ENCODE results near the gene SMARCA4.
A peak's percentile ranks its signal among the peaks of the same experiment; 100 is the strongest.
"Not testable (repeated sequence)": the region's sequence is repeated elsewhere in the genome, so short reads cannot be mapped to it uniquely, and the experiment has no call there.

The SMARCA4 gene

GRCh38 chr19:11078893-11079292 is 118.1 kb downstream of the SMARCA4 start:
- DNase-seq = no peak

- no peak for DNase-seq
Observed at GRCh38 chr19:11079999-11080398, 119.2 kb downstream of the SMARCA4 start.

GRCh38 chr19:11087870-11088505 is 127.2 kb downstream of the SMARCA4 start:
- DNase-seq = no peak

- DNase-seq = no peak
Observed at GRCh38 chr19:11088506-11089253, 127.8 kb downstream of the SMARCA4 start.

- peak; percentile 88 for DNase-seq
Observed at GRCh38 chr19:11089254-11090013, 128.6 kb downstream of the SMARCA4 start, which contains the start of gene LDLR. Gene LDLR (plus strand): TSS chr19:11089463. CDS start chr19:11089549, 86 bp downstream.

GRCh38 chr19:11090014-11090263 is 129.1 kb downstream of the SMARCA4 start:
- DNase-seq = not testable (repeated sequence)

- DNase-seq = peak; percentile 97
Observed at GRCh38 chr19:11090264-11090996, 129.6 kb downstream of the SMARCA4 start.

GRCh38 chr19:11090997-11091702 is 130.3 kb downstream of the SMARCA4 start:
- DNase-seq = no peak

- peak; percentile 73 for DNase-seq
Observed at GRCh38 chr19:11091703-11092153, 130.9 kb downstream of the SMARCA4 start.

GRCh38 chr19:11092181-11092538 is 131.3 kb downstream of the SMARCA4 start:
- DNase-seq = no peak

- no peak for DNase-seq
Observed at GRCh38 chr19:11093689-11094238, 132.9 kb downstream of the SMARCA4 start.

GRCh38 chr19:11094520-11094894 is 133.7 kb downstream of the SMARCA4 start:
- DNase-seq = no peak

- peak; percentile 65 for DNase-seq
Observed at GRCh38 chr19:11096210-11096841, 135.5 kb downstream of the SMARCA4 start.

- DNase-seq = not testable (repeated sequence)
Observed at GRCh38 chr19:11097367-11097766, 136.5 kb downstream of the SMARCA4 start.

GRCh38 chr19:11098327-11098726 is 137.5 kb downstream of the SMARCA4 start:
- DNase-seq = no peak

- DNase-seq = no peak
Observed at GRCh38 chr19:11098861-11099260, 138.0 kb downstream of the SMARCA4 start.

GRCh38 chr19:11100049-11100448 is 139.2 kb downstream of the SMARCA4 start:
- no peak for DNase-seq

GRCh38 chr19:11101057-11101456 is 140.2 kb downstream of the SMARCA4 start:
- DNase-seq = no peak

- no peak for DNase-seq
Observed at GRCh38 chr19:11102944-11103343, 142.1 kb downstream of the SMARCA4 start.

GRCh38 chr19:11103667-11104066 is 142.8 kb downstream of the SMARCA4 start:
- not testable (repeated sequence) for DNase-seq

- DNase-seq = no peak
Observed at GRCh38 chr19:11105014-11105636, 144.3 kb downstream of the SMARCA4 start.
